GM23338 (cell line): ENCODE results near the gene TACC3. TPM values are rescaled to one million over a fixed set of nuclear protein-coding genes. Genes with fewer than 3 reads are reported as not detected.

Experiments used
- ATAC-seq: fragments of 200-7000 bp; cut with Tn5 transposase; 3 replicates; pipeline ENCODE4 v1.9.1; 2020
- DNase-seq: peaks from one replicate; pipeline ENCODE4 v3.0.0-alpha.2; 2015; ENCODE audit warnings: low spot score
- H2AFZ ChIP-seq: fragments of 200-600 bp; sonication (generic); 2 replicates; pipeline ENCODE4 v1.8.0; 2016; ENCODE audit warnings: antibody characterized with exemption, mild to moderate bottlenecking, moderate library complexity
- H3F3A ChIP-seq: fragments of 200-600 bp; sonication (generic); replicated peaks from 2 replicates; pipeline ENCODE4 v1.8.0; 2017; ENCODE audit warnings: antibody characterized with exemption, mixed run types, low read depth
- H3K27ac ChIP-seq: fragments of 200-600 bp; sonication (generic); 2 replicates; pipeline ENCODE4 v1.6.1; 2016; ENCODE audit warnings: low read depth
- H3K27me3 ChIP-seq: fragments of 200-600 bp; sonication (generic); 2 replicates; pipeline ENCODE4 v1.8.0; 2016; ENCODE audit warnings: mild to moderate bottlenecking, mixed run types, moderate library complexity; ENCODE audit not compliant: insufficient read depth
- H3K36me3 ChIP-seq: fragments of 200-600 bp; sonication (generic); 2 replicates; pipeline ENCODE4 v1.8.0; 2016; ENCODE audit warnings: mild to moderate bottlenecking; ENCODE audit not compliant: insufficient read depth
- H3K4me1 ChIP-seq: fragments of 200-600 bp; sonication (generic); 2 replicates; pipeline ENCODE4 v1.8.0; 2016; ENCODE audit warnings: mild to moderate bottlenecking, moderate library complexity; ENCODE audit not compliant: insufficient read depth
- H3K4me2 ChIP-seq: fragments of 200-600 bp; sonication (generic); 2 replicates; pipeline ENCODE4 v1.7.1; 2017; ENCODE audit warnings: mixed run types
- H3K4me3 ChIP-seq: fragments of 200-600 bp; sonication (generic); 2 replicates; pipeline ENCODE4 v1.6.1; 2016; ENCODE audit warnings: mixed run types
- H3K79me2 ChIP-seq: fragments of 200-600 bp; sonication (generic); replicated peaks from 2 replicates; pipeline ENCODE4 v1.8.0; 2017; ENCODE audit warnings: mild to moderate bottlenecking; ENCODE audit not compliant: insufficient read depth
- H3K9me2 ChIP-seq: fragments of 200-600 bp; sonication (generic); 2 replicates; pipeline ENCODE4 v1.8.0; 2017; ENCODE audit not compliant: insufficient read depth
- H4K20me1 ChIP-seq: fragments of 200-600 bp; sonication (generic); replicated peaks from 2 replicates; pipeline ENCODE4 v1.8.0; 2017; ENCODE audit warnings: mild to moderate bottlenecking; ENCODE audit not compliant: insufficient read depth
- H3K27ac Mint-ChIP-seq: 2 replicates; pipeline ENCODE4 v1.8.0; 2020; ENCODE audit warnings: inconsistent platforms, mild to moderate bottlenecking, moderate library complexity, mixed read lengths
- H3K27me3 Mint-ChIP-seq: 3 replicates; pipeline ENCODE4 v1.8.0; 2022; ENCODE audit warnings: low read depth, mild to moderate bottlenecking, moderate library complexity, mixed read lengths, inconsistent platforms; ENCODE audit not compliant: insufficient read depth, poor library complexity
- H3K36me3 Mint-ChIP-seq: 3 replicates; pipeline ENCODE4 v1.8.0; 2021; ENCODE audit warnings: low read depth, mild to moderate bottlenecking, inconsistent platforms, moderate library complexity, mixed read lengths
- H3K4me1 Mint-ChIP-seq: 3 replicates; pipeline ENCODE4 v1.8.0; 2020; ENCODE audit warnings: mild to moderate bottlenecking, inconsistent platforms, mixed read lengths
- H3K4me3 Mint-ChIP-seq: 3 replicates; pipeline ENCODE4 v1.8.0; 2021; ENCODE audit warnings: moderate library complexity, mild to moderate bottlenecking, inconsistent platforms, mixed read lengths
- H3K9me3 Mint-ChIP-seq: 3 replicates; pipeline ENCODE4 v1.8.0; 2020; ENCODE audit warnings: moderate library complexity, mild to moderate bottlenecking, inconsistent platforms, mixed read lengths
- CTCF ChIP-seq, 2 experiments: fragments of 200-600 bp in 1 of 2; sonication (generic) in 1 of 2; conservative IDR thresholded peaks; 2 replicates each; pipeline versions ENCODE4 v1.5.1 to v1.6.1; 2016 to 2017; ENCODE audit warnings: antibody characterized with exemption in 2 of 2, low read depth in 2 of 2, mild to moderate bottlenecking in 2 of 2, moderate library complexity in 1 of 2
- ETS1 ChIP-seq: IDR thresholded peaks from 2 replicates; pipeline ENCODE4 v1.6.1; 2016; ENCODE audit warnings: antibody characterized with exemption
- EZH2 ChIP-seq: fragments of 200-600 bp; sonication (generic); IDR thresholded peaks from one replicate; pipeline ENCODE4 v1.8.0; 2017; ENCODE audit warnings: antibody characterized with exemption, mild to moderate bottlenecking, low read depth; ENCODE audit not compliant: unreplicated experiment
- EZH2phosphoT487 ChIP-seq: fragments of 200-600 bp; sonication (generic); IDR thresholded peaks from one replicate; pipeline ENCODE4 v1.8.1; 2018; ENCODE audit warnings: antibody characterized with exemption; ENCODE audit not compliant: unreplicated experiment
- JUNB ChIP-seq: IDR thresholded peaks from one replicate; pipeline ENCODE4 v1.6.1; 2016; ENCODE audit warnings: antibody characterized with exemption; ENCODE audit not compliant: unreplicated experiment
- NANOG ChIP-seq: IDR thresholded peaks from 2 replicates; pipeline ENCODE4 v1.6.1; 2016; ENCODE audit warnings: antibody characterized with exemption, borderline replicate concordance
- STAT1 ChIP-seq: IDR thresholded peaks from one replicate; pipeline ENCODE4 v1.6.1; 2016; ENCODE audit warnings: antibody characterized with exemption; ENCODE audit not compliant: unreplicated experiment
- ZNF114 ChIP-seq: fragments of 250-450 bp; sonication (Bioruptor Pico); IDR thresholded peaks from 2 replicates; pipeline ENCODE4 v1.5.0; 2020; ENCODE audit warnings: mild to moderate bottlenecking, moderate library complexity
- ZNF331 ChIP-seq: fragments of 250-450 bp; sonication (Bioruptor Pico); IDR thresholded peaks from 2 replicates; pipeline ENCODE4 v1.5.0; 2020; ENCODE audit warnings: low read depth, mild to moderate bottlenecking, moderate library complexity
- ZNF462 ChIP-seq: fragments of 250-450 bp; sonication (Bioruptor Pico); IDR thresholded peaks from 2 replicates; pipeline ENCODE4 v1.5.0; 2020; ENCODE audit warnings: mild to moderate bottlenecking, moderate library complexity
- polyA plus RNA-seq: library from polyadenylated mRNA; unstranded; fragments of >200 nt; fragmentation: Nextera tagmentation; extraction: Ambion mirVana; gene quantifications from 2 replicates; pipeline ENCODE4 v1.2.1, GENCODE V29; 2016
- total RNA-seq: library from RNA; depleted of rRNA; stranded (reverse); fragments of >200 nt; shearing (Covaris generic); gene quantifications from 2 replicates; pipeline ENCODE4 v1.2.3, GENCODE V29; 2014

TACC3 gene
- total and polyA plus RNA-seq, 2 experiments from 2014 or later, result 120 TPM

- TF ChIP-seq NANOG (no peak), EZH2phosphoT487 (no peak), ZNF114 (CRISPR knock-in tag) (no peak), ETS1 (no peak), EZH2 (no peak), CTCF (conservative IDR thresholded peaks at IDR 0.05; ENCODE audit: low read depth in 2 of 2) (no peak)
Observed at GRCh38 chr4:1675802-1676137, 45.6 kb upstream of the TACC3 start (continued).

GRCh38 chr4:1676605-1677525, 44.5 kb upstream of the TACC3 start:
- Histone ChIP-seq H4K20me1 (no peaks in the 10 kb centered on the region), H2AFZ (no peak overlapping the region), H3K4me1 (no peaks in the 10 kb centered on the region), H3F3A (no peaks in the 10 kb centered on the region), H3K27ac (no peak overlapping the region), H3K4me3 (no peak overlapping the region), H3K36me3 (no peaks in the 10 kb centered on the region), H3K9me2 (no peaks in the 10 kb centered on the region), H3K4me2 (no peak overlapping the region), H3K79me2 (no peaks in the 10 kb centered on the region), H3K27me3 (peaks cover 4% of the 10 kb centered on the region)
- H3K27ac Mint-ChIP-seq, result peak overlapping the region; percentile 17; the same call in 1 of the 2 replicates
- no peaks in the 10 kb centered on the region for H3K9me3 Mint-ChIP-seq
- DNase-seq (no peak), ATAC-seq (no peak)
- H3K27me3 Mint-ChIP-seq, result peaks cover 17% of the 10 kb centered on the region
- peaks cover 13% of the 10 kb centered on the region for H3K4me1 Mint-ChIP-seq
- H3K36me3 Mint-ChIP-seq, result no peaks in the 10 kb centered on the region
- no peak overlapping the region for H3K4me3 Mint-ChIP-seq
- TF ChIP-seq CTCF (conservative IDR thresholded peaks at IDR 0.05; ENCODE audit: low read depth in 2 of 2) (no peak), EZH2phosphoT487 (no peak), EZH2 (no peak), ZNF331 (CRISPR knock-in tag) (no peak), ZNF462 (CRISPR knock-in tag) (no peak), STAT1 (no peak), JUNB (no peak)
